ENCODE results near the gene LRRC56.

The LRRC56 gene

DNA sequence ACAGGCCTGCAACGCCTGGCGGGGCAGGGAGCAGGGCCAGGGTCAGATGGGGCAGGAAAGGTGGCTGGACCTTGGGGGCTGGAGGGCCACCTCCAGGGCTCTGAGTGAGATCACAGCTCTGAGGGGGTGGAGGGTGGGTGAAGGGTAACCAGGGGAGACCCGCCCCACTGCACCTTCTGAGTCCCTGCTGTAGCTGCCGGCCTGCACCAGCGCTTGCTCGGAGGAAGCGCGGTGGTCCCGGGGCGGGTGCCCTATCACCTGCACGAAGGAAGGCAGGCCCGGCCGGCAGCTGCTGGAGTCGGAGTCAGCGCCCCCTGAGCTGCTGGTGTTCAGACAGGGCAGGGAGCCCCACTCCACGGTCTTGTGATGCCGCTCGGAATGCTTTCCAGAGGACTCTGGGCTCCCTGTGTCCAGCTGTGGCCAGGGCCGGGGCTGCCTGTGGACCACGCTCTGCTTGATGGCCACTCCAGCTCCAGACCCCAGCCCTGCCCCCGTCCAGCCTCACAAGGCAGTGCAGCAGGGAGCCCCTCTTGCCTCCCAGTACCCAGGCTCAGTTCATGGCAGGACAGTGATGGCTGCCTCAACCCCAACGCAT lies 19.4 kb downstream of the LRRC56 start:
- H3K27ac ChIP-seq (ENCODE audit: insufficient read depth in 1 of 2, low read depth in 1 of 2, low read length in 2 of 2, poor library complexity in 1 of 2, severe bottlenecking in 2 of 2), result no peak overlapping the region
- H3K4me1 ChIP-seq (ENCODE audit: control extremely low read depth in 1 of 4, control insufficient read depth in 4 of 4, insufficient read depth in 4 of 4, low read length in 3 of 4), result peaks cover 0 to 35% (median 25%) of the 10 kb centered on the region in 4 experiments
- peaks cover 0 to 41% (median 12%) of the 10 kb centered on the region in 5 experiments for H3K27me3 ChIP-seq (replicated peaks in 2 of 5; ENCODE audit: control insufficient read depth in 4 of 5, insufficient read depth in 5 of 5, low read length in 4 of 5)
- ChIA-PET CTCF (interaction anchor here (0.7 to 2.2 kb wide), 8 partner anchors 9 to 207 kb away, joined by 3 to 8 read pairs (median 4); partner anchors contain the start of gene HRAS), POLR2A (no interaction called here)
- peak overlapping the region in 1 of 7 experiments; percentile 70 for H3K4me3 ChIP-seq (ENCODE audit: control insufficient read depth in 1 of 7, extremely low read depth in 1 of 7, insufficient read depth in 4 of 7, low read depth in 2 of 7, low read length in 6 of 7)
- no peaks in the 10 kb centered on the region for H3K36me3 ChIP-seq (ENCODE audit: control insufficient read depth in 4 of 4, insufficient read depth in 4 of 4, low read length in 3 of 4)
- 72% methylated on average over 22 of the region's 22 CpGs for WGBS (ENCODE audit: insufficient coverage)
- no peak for DNase-seq
- H3K9me3 ChIP-seq (ENCODE audit: control extremely low read depth in 1 of 5, control insufficient read depth in 4 of 5, insufficient read depth in 2 of 5, low read depth in 1 of 5, low read length in 4 of 5), result no peaks in the 10 kb centered on the region

DNA sequence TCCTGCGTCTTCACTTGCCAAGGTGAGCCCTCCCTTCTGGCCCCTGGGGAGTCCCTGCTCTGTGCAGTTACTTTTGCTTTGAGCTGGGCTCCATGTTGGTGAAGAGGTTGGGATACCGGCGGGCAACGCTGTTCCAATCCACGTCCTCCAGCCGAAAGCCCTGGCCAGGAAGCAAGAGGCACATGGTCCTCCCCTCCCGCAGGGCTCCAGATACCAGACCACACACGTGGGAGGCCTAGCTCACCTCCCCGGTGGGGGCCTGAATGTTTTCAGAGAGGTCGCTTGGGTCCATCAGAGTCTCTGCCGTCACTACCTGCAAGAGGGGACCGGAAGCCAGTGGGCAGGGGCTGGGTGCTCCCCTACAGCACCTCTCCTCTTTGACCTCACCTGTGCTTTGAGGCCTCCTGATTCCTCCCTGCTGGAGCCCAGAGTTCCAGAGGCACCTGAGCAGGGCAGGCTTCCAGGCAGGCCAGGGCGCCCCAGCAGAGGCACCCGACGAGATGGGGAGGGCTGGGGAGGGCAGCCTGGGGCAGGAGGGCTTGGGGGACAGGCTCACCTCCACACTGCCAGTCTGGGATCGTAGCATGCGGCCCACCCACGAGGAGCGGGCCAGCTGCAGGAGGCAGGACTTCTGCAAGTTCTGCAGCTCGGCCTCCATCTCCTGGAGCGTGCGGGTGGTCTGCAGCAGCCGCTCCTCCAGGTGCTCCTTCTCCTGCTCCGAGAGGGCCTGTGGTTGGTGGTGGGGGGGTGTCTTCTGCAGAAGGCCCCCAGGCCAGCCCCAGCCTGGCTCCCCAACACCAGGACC lies 20.2 kb downstream of the LRRC56 start:
- Histone ChIP-seq H3K9me3 (ENCODE audit: control extremely low read depth in 1 of 5, control insufficient read depth in 4 of 5, insufficient read depth in 2 of 5, low read depth in 1 of 5, low read length in 4 of 5) (no peaks in the 10 kb centered on the region), H3K4me1 (ENCODE audit: control extremely low read depth in 1 of 4, control insufficient read depth in 4 of 4, insufficient read depth in 4 of 4, low read length in 3 of 4) (peaks cover 0 to 38% (median 29%) of the 10 kb centered on the region in 4 experiments), H3K27ac (ENCODE audit: insufficient read depth in 1 of 2, low read depth in 1 of 2, low read length in 2 of 2, poor library complexity in 1 of 2, severe bottlenecking in 2 of 2) (no peak overlapping the region), H3K4me3 (ENCODE audit: control insufficient read depth in 1 of 7, extremely low read depth in 1 of 7, insufficient read depth in 4 of 7, low read depth in 2 of 7, low read length in 6 of 7) (no peak overlapping the region), H3K27me3 (replicated peaks in 2 of 5; ENCODE audit: control insufficient read depth in 4 of 5, insufficient read depth in 5 of 5, low read length in 4 of 5) (peaks cover 0 to 41% (median 12%) of the 10 kb centered on the region in 5 experiments), H3K36me3 (ENCODE audit: control insufficient read depth in 4 of 4, insufficient read depth in 4 of 4, low read length in 3 of 4) (no peaks in the 10 kb centered on the region)
- DNase-seq, result no peak
- WGBS (ENCODE audit: insufficient coverage), result 94% methylated on average over 17 of the region's 24 CpGs
- CTCF ChIA-PET, result interaction anchor here (0.7 to 2.2 kb wide), 5 partner anchors 10 to 207 kb away, joined by 3 to 8 read pairs (median 4); partner anchors contain the start of gene HRAS
- POLR2A ChIA-PET, result no interaction called here

DNA sequence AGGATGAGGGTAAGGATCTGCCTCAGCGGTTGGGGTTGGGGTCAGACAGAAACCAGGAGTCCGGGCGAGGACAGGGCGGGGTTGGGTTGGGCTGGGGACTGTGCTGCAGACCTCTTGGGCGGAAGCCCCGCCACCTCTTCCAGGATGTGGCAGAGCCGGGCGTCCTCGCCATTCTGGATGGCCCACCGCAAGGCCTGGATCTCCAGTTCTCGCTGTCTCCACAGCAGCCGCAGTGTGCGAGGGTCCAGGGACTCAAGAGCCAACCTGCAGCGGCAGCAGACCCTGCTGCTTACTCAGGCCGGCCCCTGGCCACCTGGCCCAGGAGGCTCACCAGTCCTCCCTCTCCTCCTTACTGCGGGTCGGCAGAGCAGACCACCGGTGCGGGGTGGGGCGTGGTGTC lies 21.2 kb downstream of the LRRC56 start:
- H3K27ac ChIP-seq (ENCODE audit: insufficient read depth in 1 of 2, low read depth in 1 of 2, low read length in 2 of 2, poor library complexity in 1 of 2, severe bottlenecking in 2 of 2), result no peak overlapping the region
- H3K9me3 ChIP-seq (ENCODE audit: control extremely low read depth in 1 of 5, control insufficient read depth in 4 of 5, insufficient read depth in 2 of 5, low read depth in 1 of 5, low read length in 4 of 5), result no peaks in the 10 kb centered on the region
- peaks cover 0 to 38% (median 29%) of the 10 kb centered on the region in 4 experiments for H3K4me1 ChIP-seq (ENCODE audit: control extremely low read depth in 1 of 4, control insufficient read depth in 4 of 4, insufficient read depth in 4 of 4, low read length in 3 of 4)
- ChIA-PET POLR2A (no interaction called here), CTCF (no interaction called here)
- H3K27me3 ChIP-seq (replicated peaks in 2 of 5; ENCODE audit: control insufficient read depth in 4 of 5, insufficient read depth in 5 of 5, low read length in 4 of 5), result peaks cover 0 to 41% (median 12%) of the 10 kb centered on the region in 5 experiments
- no peak overlapping the region for H3K4me3 ChIP-seq (ENCODE audit: control insufficient read depth in 1 of 7, extremely low read depth in 1 of 7, insufficient read depth in 4 of 7, low read depth in 2 of 7, low read length in 6 of 7)
- DNase-seq, result no peak
- 89% methylated on average over 20 of the region's 20 CpGs for WGBS (ENCODE audit: insufficient coverage)
- H3K36me3 ChIP-seq (ENCODE audit: control insufficient read depth in 4 of 4, insufficient read depth in 4 of 4, low read length in 3 of 4), result peaks cover 0 to 1% (median under 1%) of the 10 kb centered on the region in 4 experiments

DNA sequence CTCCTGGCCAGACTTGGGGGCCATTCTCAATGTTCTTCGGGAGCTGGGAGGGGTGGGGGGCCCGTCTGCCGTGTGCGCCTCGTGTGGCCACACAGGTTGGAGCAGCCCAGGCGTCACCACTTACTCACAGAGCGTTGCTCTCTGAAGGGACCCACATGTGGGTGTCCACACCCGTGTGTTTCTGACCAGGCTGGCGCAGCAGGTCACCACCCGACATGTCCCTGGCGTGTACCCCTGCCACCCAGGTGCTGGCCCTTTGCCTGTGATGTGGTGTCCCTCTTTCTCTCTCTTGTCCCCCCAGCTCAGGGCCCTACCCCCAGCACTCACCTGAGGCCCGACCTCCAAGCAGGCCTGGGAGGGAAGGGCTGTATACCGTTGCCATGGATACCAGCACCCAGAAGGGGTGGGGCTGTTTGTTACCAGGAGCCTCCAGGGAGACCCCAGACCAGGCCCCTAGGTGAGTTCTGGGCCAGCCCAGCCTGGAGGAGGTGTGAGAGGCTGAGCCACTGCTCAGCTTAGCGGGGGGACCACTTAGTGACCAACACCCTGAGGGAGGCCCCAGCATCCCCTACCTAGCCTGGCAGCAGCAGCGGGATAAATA lies 21.8 kb downstream of the LRRC56 start:
- POLR2A ChIA-PET, result no interaction called here
- H3K27ac ChIP-seq (ENCODE audit: insufficient read depth in 1 of 2, low read depth in 1 of 2, low read length in 2 of 2, poor library complexity in 1 of 2, severe bottlenecking in 2 of 2), result no peak overlapping the region
- CTCF ChIA-PET, result interaction anchor here (1.1 to 1.6 kb wide), 4 partner anchors 7 to 163 kb away, joined by 3 to 5 read pairs (median 3); no protein-coding TSS in a partner anchor
- no peaks in the 10 kb centered on the region for H3K9me3 ChIP-seq (ENCODE audit: control extremely low read depth in 1 of 5, control insufficient read depth in 4 of 5, insufficient read depth in 2 of 5, low read depth in 1 of 5, low read length in 4 of 5)
- WGBS (ENCODE audit: insufficient coverage), result 85% methylated on average over 12 of the region's 15 CpGs
- H3K4me1 ChIP-seq (ENCODE audit: control extremely low read depth in 1 of 4, control insufficient read depth in 4 of 4, insufficient read depth in 4 of 4, low read length in 3 of 4), result peaks cover 0 to 38% (median 29%) of the 10 kb centered on the region in 4 experiments
- no peak for DNase-seq
- peaks cover 0 to 8% (median 3%) of the 10 kb centered on the region in 4 experiments for H3K36me3 ChIP-seq (ENCODE audit: control insufficient read depth in 4 of 4, insufficient read depth in 4 of 4, low read length in 3 of 4)
- H3K4me3 ChIP-seq (ENCODE audit: control insufficient read depth in 1 of 7, extremely low read depth in 1 of 7, insufficient read depth in 4 of 7, low read depth in 2 of 7, low read length in 6 of 7), result no peak overlapping the region
- H3K27me3 ChIP-seq (replicated peaks in 2 of 5; ENCODE audit: control insufficient read depth in 4 of 5, insufficient read depth in 5 of 5, low read length in 4 of 5), result peaks cover 0 to 41% (median 12%) of the 10 kb centered on the region in 5 experiments

DNA sequence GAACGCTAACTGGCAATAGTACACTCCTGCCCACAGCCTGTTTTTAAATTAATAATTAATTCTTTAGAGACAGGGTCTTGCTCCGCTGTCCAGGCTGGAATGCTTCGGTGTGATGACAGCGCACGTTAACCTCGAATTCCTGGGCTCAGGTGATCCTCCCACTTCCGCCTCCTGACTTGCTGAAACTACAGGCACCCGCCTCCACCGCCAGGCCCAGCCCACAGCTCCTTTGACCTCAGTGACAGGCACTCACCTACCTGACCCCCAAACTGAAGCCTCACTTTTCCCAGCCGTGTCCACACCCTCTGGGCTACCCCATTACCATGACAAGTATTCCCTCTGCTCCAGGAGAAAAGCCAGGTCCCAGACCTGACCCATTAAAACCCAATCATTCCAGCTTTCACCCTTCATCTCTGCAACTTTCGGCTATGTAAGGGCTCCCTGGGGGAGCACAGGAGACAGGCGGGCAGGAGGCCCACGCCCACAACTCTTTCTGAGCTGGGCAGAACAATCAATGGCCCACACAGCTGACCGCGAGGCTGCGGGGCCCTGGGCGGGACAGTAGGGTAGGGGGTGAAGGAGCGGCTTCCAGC lies 22.5 kb downstream of the LRRC56 start:
- POLR2A ChIA-PET, result interaction anchor here (0.6 kb wide), 1 partner anchor 137 kb away, joined by 3 read pairs; no protein-coding TSS in a partner anchor
- H3K4me3 ChIP-seq (ENCODE audit: control insufficient read depth in 1 of 7, extremely low read depth in 1 of 7, insufficient read depth in 4 of 7, low read depth in 2 of 7, low read length in 6 of 7), result peak overlapping the region in 5 of 7 experiments; percentile 47 to 85 (median 66)

DNA sequence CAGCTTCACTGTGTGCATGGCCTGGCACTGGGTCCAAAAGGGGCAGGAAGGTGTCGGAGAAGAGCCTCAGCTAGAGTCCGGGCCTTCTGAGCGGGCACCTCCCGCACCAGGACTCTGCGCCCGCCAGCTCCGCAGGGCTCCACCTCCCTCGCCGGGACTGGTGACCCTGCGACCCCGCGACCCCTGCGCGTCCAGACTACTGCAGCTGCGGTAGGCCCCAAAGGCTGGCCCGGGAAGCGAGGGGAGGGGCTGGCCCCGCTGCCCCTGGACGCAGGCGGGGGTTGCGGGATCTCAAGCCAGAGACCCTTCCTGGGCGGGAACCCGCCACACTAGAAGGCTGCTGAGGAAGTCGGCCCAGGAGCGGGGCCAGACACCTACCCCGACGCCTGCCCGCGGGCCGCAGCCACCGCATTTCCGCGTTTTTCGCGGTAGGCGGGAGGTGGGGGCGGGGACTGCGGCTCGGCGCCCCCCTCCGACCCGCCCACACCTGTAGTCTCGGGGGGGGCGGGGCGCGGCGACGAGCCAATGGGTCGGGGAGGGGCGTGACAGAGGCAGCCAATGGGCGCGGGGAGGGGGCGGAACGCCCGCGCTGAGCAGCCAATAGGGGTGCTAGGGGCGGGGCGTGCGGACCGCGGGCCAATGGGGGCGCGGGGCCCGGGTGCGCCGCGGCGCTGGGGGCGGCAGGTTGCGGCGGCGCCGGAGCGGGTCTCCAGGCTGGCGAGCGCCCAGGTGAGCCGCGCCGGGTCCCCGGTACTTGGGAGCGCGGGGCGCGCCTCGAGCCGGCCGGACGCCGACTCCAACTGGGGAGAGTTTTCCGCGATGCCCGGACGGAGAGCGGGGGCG lies 23.2 kb downstream of the LRRC56 start, which contains the start of the genes LMNTD2 and RASSF7:
Gene LMNTD2, minus strand, starts transcription at position 434 of the 843 bp plus-strand sequence. Its CDS starts 22 bp downstream, at position 412.
Gene RASSF7, plus strand, starts transcription at position 666 of the 843 bp plus-strand sequence. CDS start 799 bp downstream, outside the sequence.
- 2% methylated on average over 66 of the region's 95 CpGs for WGBS (ENCODE audit: insufficient coverage)
- H3K27ac ChIP-seq (ENCODE audit: insufficient read depth in 1 of 2, low read depth in 1 of 2, low read length in 2 of 2, poor library complexity in 1 of 2, severe bottlenecking in 2 of 2), result peak within 1 kb of the TSS in 1 of 2 experiments; percentile 66
- CTCF ChIA-PET, result interaction anchor here (1.0 to 1.6 kb wide), 5 partner anchors 8 to 161 kb away, joined by 3 to 5 read pairs (median 3); no protein-coding TSS in a partner anchor

More for the DNA sequence above, 22.5 kb downstream of the LRRC56 start:
- peaks cover 0 to 33% (median 26%) of the 10 kb centered on the region in 4 experiments for H3K4me1 ChIP-seq (ENCODE audit: control extremely low read depth in 1 of 4, control insufficient read depth in 4 of 4, insufficient read depth in 4 of 4, low read length in 3 of 4)
- CTCF ChIA-PET, result interaction anchor here (1.0 to 1.6 kb wide), 5 partner anchors 8 to 162 kb away, joined by 3 to 5 read pairs (median 3); no protein-coding TSS in a partner anchor
- peaks cover 0 to 41% (median 12%) of the 10 kb centered on the region in 5 experiments for H3K27me3 ChIP-seq (replicated peaks in 2 of 5; ENCODE audit: control insufficient read depth in 4 of 5, insufficient read depth in 5 of 5, low read length in 4 of 5)
- peaks cover 0 to 10% (median 4%) of the 10 kb centered on the region in 4 experiments for H3K36me3 ChIP-seq (ENCODE audit: control insufficient read depth in 4 of 4, insufficient read depth in 4 of 4, low read length in 3 of 4)
- DNase-seq, result no peak
- H3K9me3 ChIP-seq (ENCODE audit: control extremely low read depth in 1 of 5, control insufficient read depth in 4 of 5, insufficient read depth in 2 of 5, low read depth in 1 of 5, low read length in 4 of 5), result no peaks in the 10 kb centered on the region
- H3K27ac ChIP-seq (ENCODE audit: insufficient read depth in 1 of 2, low read depth in 1 of 2, low read length in 2 of 2, poor library complexity in 1 of 2, severe bottlenecking in 2 of 2), result peak overlapping the region in 1 of 2 experiments; percentile 66
- WGBS (ENCODE audit: insufficient coverage), result 82% methylated on average over 17 of the region's 18 CpGs

More for the DNA sequence above, 23.2 kb downstream of the LRRC56 start, which contains the start of the genes LMNTD2 and RASSF7:
- peak within 1 kb of the TSS; percentile 50 to 85 (median 78) for H3K4me3 ChIP-seq (ENCODE audit: control insufficient read depth in 1 of 7, extremely low read depth in 1 of 7, insufficient read depth in 4 of 7, low read depth in 2 of 7, low read length in 6 of 7)
- H3K36me3 ChIP-seq (ENCODE audit: control insufficient read depth in 4 of 4, insufficient read depth in 4 of 4, low read length in 3 of 4), result peaks cover 0 to 10% (median 4%) of the 10 kb centered on the region in 4 experiments
- POLR2A ChIA-PET, result interaction anchor here (0.6 kb wide), 1 partner anchor 136 kb away, joined by 3 read pairs; no protein-coding TSS in a partner anchor
- H3K4me1 ChIP-seq (ENCODE audit: control extremely low read depth in 1 of 4, control insufficient read depth in 4 of 4, insufficient read depth in 4 of 4, low read length in 3 of 4), result peaks cover 0 to 28% (median 21%) of the 10 kb centered on the region in 4 experiments
- H3K27me3 ChIP-seq (replicated peaks in 2 of 5; ENCODE audit: control insufficient read depth in 4 of 5, insufficient read depth in 5 of 5, low read length in 4 of 5), result peaks cover 0 to 36% (median 8%) of the 10 kb centered on the region in 5 experiments
- no peaks in the 10 kb centered on the region for H3K9me3 ChIP-seq (ENCODE audit: control extremely low read depth in 1 of 5, control insufficient read depth in 4 of 5, insufficient read depth in 2 of 5, low read depth in 1 of 5, low read length in 4 of 5)
- peak; percentile 89 to 91 (median 91) for DNase-seq
